Posterior cingulate gyrus (tissue), 11 donors: Measurements from ENCODE around the gene CLEC18C.
"Not testable (repeated sequence)": the region's sequence is repeated elsewhere in the genome, so short reads cannot be mapped to it uniquely, and the experiment has no call there.

ENCODE experiments used
- DNase-seq, 10 donors: peaks; one replicate each; pipeline versions ENCODE4 v3.0.0 to v3.0.0-alpha.2; 2020 to 2021; ENCODE audit warnings: mixed read lengths in 3 of 10
- intact Hi-C: fragments of 100-400 bp; cut with DNase I; formaldehyde crosslinking; loops from one replicate; pipeline ENCODE4 v1.15.1; 2023

The CLEC18C gene

DNA sequence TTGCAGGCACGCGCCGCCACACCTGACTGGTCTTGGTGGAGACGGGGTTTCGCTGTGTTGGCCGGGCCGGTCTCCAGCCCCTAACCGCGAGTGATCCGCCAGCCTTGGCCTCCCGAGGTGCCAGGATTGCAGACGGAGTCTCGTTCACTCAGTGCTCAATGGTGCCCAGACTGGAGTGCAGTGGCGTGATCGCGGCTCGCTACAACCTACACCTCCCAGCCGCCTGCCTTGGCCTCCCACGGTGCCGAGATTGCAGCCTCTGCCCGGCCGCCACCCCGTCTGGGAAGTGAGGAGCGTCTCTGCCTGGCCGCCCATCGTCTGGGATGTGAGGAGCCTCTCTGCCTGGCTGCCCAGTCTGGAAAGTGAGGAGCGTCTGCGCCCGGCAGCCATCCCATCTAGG is 30.4 kb downstream of the CLEC18C start:
- intact Hi-C loops, DNase-seq: not testable (repeated sequence)

GRCh38 chr16:70204668-70205405 is 31.2 kb downstream of the CLEC18C start:
- intact Hi-C loops, result not testable (repeated sequence)
- peak in 1 of 10 donors; percentile 85 for DNase-seq

- DNase-seq, intact Hi-C loops: not testable (repeated sequence)
These were observed 32.8 kb downstream of the CLEC18C start for GRCh38 chr16:70206382-70206781.

DNA sequence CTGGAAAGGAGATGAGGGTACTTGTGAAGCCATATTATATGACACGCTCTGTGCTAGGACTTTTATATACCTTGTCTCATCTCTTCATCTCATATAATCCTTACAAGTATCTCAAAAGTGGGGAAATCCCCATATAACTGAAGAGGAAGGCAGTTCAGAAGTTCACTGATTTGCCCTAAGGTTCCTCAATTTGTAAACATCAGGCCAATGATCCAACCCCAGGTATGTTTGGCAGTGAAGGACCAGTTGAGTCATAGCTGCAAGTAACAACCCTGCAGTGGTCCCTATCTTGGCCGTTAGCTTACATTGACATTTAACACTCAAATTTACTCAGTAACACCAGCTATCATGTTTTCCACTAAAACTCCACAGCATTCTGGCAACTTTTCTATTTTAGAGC is 45.0 kb downstream of the CLEC18C start:
- intact Hi-C loops, DNase-seq: not testable (repeated sequence)

- intact Hi-C loops, DNase-seq: not testable (repeated sequence)
These were observed 49.0 kb downstream of the CLEC18C start for GRCh38 chr16:70222574-70222973.

GRCh38 chr16:70223216-70223615 is 49.6 kb downstream of the CLEC18C start:
- DNase-seq, intact Hi-C loops: not testable (repeated sequence)

- intact Hi-C loops, DNase-seq: not testable (repeated sequence)
These were observed 50.5 kb downstream of the CLEC18C start for GRCh38 chr16:70223971-70224513.

- intact Hi-C loops, result not testable (repeated sequence)
These were observed 51.1 kb downstream of the CLEC18C start for GRCh38 chr16:70224645-70225044.

DNA sequence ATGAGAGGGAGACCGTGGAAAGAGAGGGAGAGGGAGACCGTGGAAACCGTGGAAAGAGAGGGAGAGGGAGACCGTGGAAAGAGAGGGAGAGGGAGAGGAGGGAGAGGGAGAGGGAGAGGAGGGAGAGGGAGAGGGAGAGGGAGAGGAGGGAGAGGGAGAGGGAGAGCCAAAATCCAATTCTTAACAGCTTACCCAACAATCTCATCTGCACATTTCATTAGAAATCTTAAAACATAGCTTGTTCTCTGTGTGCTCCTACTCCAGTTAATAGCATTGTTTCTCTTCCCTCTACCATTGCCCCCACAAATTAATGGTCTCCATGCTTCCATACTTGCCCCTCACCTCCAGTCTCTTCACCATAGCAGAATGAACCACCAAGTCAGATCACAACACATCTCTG is 51.8 kb downstream of the CLEC18C start:
- DNase-seq, intact Hi-C loops: not testable (repeated sequence)

More at GRCh38 chr16:70224645-70225044, 51.1 kb downstream of the CLEC18C start:
- not testable (repeated sequence) for DNase-seq

- DNase-seq, intact Hi-C loops: not testable (repeated sequence)
These were observed 52.4 kb downstream of the CLEC18C start for GRCh38 chr16:70226024-70226423.

DNA sequence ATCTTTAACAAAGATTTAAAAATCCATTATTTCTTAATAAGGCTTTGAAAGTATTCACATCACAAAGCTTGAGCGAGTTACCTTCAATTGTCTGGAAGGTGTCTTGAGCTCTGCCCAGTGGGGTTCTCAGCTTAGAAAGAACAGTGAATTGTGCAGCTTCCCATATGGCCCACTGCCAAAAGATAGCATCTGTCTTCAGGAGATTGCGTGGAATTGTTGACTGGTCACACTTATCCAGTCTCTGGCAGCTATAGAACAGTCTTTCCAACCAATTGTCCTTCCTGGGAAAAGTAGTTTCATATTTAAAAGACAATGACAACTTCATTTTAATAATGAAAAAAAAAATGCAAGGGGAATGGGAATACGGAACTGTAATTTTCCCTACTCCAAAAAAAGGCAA is 58.2 kb downstream of the CLEC18C start:
- DNase-seq, intact Hi-C loops: not testable (repeated sequence)
